Breast epithelium (tissue), 4 donors: ENCODE data around the gene HPCAL1. TPM values are rescaled to one million over a fixed set of nuclear protein-coding genes. Genes with fewer than 3 reads are reported as not detected.

Experiments
- DNase-seq, 2 donors: peaks; one replicate each; pipeline ENCODE4 v3.0.0-alpha.2; 2019; ENCODE audit warnings: low spot score in 2 of 2
- H3K27ac ChIP-seq, 2 donors: fragments of 200-600 bp; sonication (generic) in 1 of 2; one replicate each; pipeline ENCODE4 v1.5.1; 2016 to 2019; ENCODE audit warnings: mild to moderate bottlenecking in 1 of 2
- H3K27me3 ChIP-seq, 2 donors: fragments of 200-600 bp; sonication (generic) in 1 of 2; one replicate each; pipeline versions ENCODE4 v1.5.1 to v1.6.0; 2017 to 2019; ENCODE audit warnings: control low read depth in 1 of 2, mild to moderate bottlenecking in 1 of 2
- H3K36me3 ChIP-seq: fragments of 200-600 bp; one replicate; pipeline ENCODE4 v1.5.1; 2019
- H3K4me1 ChIP-seq, 2 donors: fragments of 200-600 bp; sonication (generic); one replicate each; pipeline ENCODE4 v1.5.1; 2016 to 2019; ENCODE audit warnings: control low read depth in 1 of 2
- H3K4me3 ChIP-seq, 3 donors: fragments of 200-600 bp; sonication (generic); 1 replicate in 2 of 3; 2 replicates in 1 of 3; pipeline ENCODE4 v1.5.1; 2016 to 2019; ENCODE audit warnings: mild to moderate bottlenecking in 3 of 3, moderate library complexity in 2 of 3
- H3K9me3 ChIP-seq, 2 donors: fragments of 200-600 bp; sonication (generic) in 1 of 2; one replicate each; pipeline ENCODE4 v1.5.1; 2016 to 2019; ENCODE audit warnings: control low read depth in 1 of 2
- POLR2A ChIP-seq: fragments of 450-650 bp; IDR thresholded peaks from one replicate; pipeline ENCODE4 v1.6.1; 2016; ENCODE audit warnings: antibody characterized with exemption, mild to moderate bottlenecking, moderate library complexity
- POLR2AphosphoS5 ChIP-seq, 3 donors: sonication (generic); formaldehyde crosslinking; IDR thresholded peaks; one replicate each; pipeline ENCODE4 v1.6.1; 2017; ENCODE audit warnings: antibody characterized with exemption in 3 of 3
- intact Hi-C: fragments of 100-400 bp; cut with DNase I; formaldehyde crosslinking; loops from one replicate; pipeline ENCODE4 v1.15.1; 2023; ENCODE audit warnings: low total_unique reads
- total RNA-seq, 3 donors: library from RNA; depleted of rRNA; stranded (reverse); fragments of >200 nt; gene quantifications; one replicate each; pipeline ENCODE4 v1.1.0, GENCODE V29; 2016
- TF ChIP-seq, protein P1 (sequence below), 3 donors: fragments of 450-650 bp; IDR thresholded peaks; one replicate each; pipeline ENCODE4 v1.5.1; 2016 to 2017; ENCODE audit warnings: antibody characterized with exemption in 3 of 3, mild to moderate bottlenecking in 3 of 3, moderate library complexity in 3 of 3

Gene HPCAL1
- total RNA-seq, 3 donors from 2014 or later, result 38.6 to 41.9 (median 41.6) TPM

DNA sequence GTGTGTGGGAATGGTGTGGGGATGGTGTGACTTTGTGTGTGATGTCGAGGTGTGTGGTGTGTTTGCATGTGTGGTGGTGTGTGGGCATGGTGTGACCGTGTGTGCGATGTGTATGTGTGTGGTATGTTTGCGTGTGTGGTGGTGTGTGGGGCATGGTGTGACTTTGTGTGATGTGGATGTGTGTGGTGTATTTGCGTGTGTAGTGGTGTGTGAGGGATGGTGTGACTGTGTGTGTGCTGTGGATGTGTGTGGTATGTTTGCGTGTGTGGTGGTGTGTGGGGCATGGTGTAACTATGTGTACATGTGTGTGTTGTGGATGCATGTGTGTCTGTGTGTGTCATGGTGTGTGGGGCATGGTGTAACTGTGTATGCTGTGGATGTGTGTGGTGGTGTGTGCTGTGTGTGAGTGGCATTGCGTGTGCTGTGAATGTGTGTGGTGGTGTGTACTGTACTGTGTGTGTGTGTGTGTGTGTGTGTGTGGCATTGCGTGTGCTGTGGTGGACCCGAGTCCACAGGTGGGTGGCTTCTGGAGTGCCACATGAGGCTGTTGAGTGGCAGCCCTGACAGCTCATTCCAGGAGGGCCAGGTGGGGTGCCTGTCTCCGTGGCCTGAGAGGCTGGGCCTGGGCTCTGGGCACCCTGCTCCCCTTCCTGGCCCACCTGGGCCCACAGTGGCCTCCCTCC lies 130.7 kb downstream of the HPCAL1 start:
- H3K4me3 ChIP-seq, result no peak overlapping the region
- no peaks in the 10 kb centered on the region for H3K9me3 ChIP-seq
- intact Hi-C loops, result no loop called here
- no peak overlapping the region for H3K27ac ChIP-seq
- peaks cover 0 to 4% of the 10 kb centered on the region in 2 donors for H3K4me1 ChIP-seq
- H3K27me3 ChIP-seq, result peaks cover 0 to 6% of the 10 kb centered on the region in 2 donors
- no peak for DNase-seq
- no peak for TF ChIP-seq POLR2A
- TF ChIP-seq POLR2AphosphoS5 (IDR thresholded peaks at IDR 0.05), result no peak
- TF ChIP-seq, protein P1, sequence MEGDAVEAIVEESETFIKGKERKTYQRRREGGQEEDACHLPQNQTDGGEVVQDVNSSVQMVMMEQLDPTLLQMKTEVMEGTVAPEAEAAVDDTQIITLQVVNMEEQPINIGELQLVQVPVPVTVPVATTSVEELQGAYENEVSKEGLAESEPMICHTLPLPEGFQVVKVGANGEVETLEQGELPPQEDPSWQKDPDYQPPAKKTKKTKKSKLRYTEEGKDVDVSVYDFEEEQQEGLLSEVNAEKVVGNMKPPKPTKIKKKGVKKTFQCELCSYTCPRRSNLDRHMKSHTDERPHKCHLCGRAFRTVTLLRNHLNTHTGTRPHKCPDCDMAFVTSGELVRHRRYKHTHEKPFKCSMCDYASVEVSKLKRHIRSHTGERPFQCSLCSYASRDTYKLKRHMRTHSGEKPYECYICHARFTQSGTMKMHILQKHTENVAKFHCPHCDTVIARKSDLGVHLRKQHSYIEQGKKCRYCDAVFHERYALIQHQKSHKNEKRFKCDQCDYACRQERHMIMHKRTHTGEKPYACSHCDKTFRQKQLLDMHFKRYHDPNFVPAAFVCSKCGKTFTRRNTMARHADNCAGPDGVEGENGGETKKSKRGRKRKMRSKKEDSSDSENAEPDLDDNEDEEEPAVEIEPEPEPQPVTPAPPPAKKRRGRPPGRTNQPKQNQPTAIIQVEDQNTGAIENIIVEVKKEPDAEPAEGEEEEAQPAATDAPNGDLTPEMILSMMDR (IDR thresholded peaks at IDR 0.05), result no peak
- no peaks in the 10 kb centered on the region for H3K36me3 ChIP-seq

DNA sequence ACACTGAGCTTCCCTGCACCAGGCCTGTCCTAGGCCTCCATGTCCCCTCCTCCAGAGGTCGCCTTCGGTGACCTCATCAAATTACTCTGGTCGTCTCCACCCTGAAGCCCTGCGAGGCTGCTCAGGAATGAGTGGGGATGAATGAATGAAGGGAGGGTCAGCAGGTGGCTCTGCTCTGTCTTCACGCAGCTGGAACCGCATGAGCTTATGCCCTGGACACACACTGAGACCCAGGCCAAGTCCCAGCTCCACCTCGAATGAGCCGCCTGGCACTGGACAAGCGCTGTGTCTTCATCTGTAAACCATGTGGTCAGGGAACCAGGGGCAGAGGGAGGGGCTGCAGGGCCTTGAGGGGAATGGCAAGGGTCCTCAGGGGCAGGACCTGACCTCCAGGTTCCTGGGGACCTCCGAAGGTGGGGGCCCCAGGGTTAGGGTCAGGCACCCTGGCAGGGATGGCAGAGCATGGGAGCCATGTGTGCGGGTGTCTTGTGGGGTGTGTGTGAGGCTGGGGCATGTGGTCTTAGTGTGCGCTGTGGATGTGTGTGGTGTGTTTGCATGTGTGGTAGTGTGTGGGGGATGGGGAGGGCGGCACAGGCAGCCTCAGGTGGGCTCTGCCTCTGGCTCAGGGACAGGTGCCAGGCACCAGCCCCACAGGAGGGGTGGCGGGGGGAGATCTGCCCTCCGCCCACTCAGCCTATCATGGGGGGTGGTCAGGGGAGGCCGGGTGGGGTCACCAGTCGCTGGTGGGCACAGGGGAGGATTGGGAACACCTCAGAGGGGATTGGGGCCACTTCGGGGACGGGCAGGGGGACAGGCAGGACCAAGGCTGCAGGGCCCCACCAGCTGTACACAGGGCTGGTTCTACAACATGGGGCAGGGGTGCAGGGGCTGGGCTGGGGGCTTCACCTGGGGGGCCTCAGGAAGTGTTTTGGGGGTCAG lies 131.5 kb downstream of the HPCAL1 start:
- Histone ChIP-seq H3K4me3 (no peak overlapping the region), H3K27ac (no peak overlapping the region), H3K36me3 (no peaks in the 10 kb centered on the region), H3K4me1 (peaks cover 0 to 4% of the 10 kb centered on the region in 2 donors), H3K9me3 (no peaks in the 10 kb centered on the region), H3K27me3 (peaks cover 0 to 6% of the 10 kb centered on the region in 2 donors)
- intact Hi-C loops, result no loop called here
- TF ChIP-seq POLR2AphosphoS5 (IDR thresholded peaks at IDR 0.05) (no peak), POLR2A (no peak)
- TF ChIP-seq, protein P1 (IDR thresholded peaks at IDR 0.05), result no peak
- no peak for DNase-seq

DNA sequence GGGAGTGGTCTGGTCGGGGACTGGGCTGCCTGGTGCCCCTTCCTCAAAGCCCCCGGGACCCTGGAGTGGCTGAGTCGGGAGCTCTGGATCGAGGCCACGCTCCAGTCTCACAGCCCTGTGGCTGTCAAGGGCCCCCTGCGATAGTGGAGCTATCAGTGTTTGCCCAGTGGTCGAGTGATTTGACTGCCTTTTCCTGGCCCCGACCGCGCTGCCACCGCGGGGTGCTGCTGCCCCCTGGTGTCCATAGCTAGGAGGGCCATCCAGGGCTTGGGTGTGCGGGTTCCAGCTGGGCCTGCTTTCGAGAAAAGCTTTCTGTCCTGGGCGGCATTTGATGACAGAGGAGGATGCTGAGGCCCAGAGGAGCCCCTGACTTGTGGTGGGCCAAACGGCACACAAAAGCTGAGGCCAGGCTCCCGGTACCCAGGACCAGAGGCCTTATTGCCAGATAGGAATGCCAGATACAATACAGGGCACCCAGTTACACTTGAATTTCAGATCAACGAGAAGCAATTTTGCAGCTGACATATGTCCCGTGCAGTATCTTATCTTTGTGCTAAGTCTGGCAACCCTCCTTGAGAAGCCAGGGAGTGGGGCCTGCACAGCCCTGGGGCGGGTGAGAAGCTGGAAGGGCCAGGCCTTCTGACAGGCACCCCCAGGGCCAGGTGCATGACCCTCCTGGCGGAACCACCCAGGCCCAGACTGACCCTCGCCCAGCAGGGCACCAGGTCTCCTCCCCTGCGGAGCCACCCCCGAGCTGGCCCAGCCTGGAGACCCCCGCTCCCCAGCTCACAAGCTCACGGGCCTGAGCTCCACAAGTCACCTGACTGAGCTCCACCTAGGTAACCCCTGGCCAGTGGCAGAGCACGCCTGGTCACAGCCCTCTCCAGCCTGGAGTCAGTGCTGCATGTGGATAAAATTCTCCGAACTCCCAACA lies 132.4 kb downstream of the HPCAL1 start:
- H3K27ac ChIP-seq, result no peak overlapping the region
- intact Hi-C loops, result no loop called here
- peak in 1 of 2 donors; percentile 64 for DNase-seq
- H3K9me3 ChIP-seq, result no peaks in the 10 kb centered on the region
- no peaks in the 10 kb centered on the region for H3K36me3 ChIP-seq
- TF ChIP-seq, protein P1 (IDR thresholded peaks at IDR 0.05), result peak; percentile 90 to 95 (median 92)
- no peak for TF ChIP-seq POLR2A
- peaks cover 0 to 4% of the 10 kb centered on the region in 2 donors for H3K4me1 ChIP-seq
- H3K27me3 ChIP-seq, result peaks cover 0 to 6% of the 10 kb centered on the region in 2 donors
- no peak overlapping the region for H3K4me3 ChIP-seq

DNA sequence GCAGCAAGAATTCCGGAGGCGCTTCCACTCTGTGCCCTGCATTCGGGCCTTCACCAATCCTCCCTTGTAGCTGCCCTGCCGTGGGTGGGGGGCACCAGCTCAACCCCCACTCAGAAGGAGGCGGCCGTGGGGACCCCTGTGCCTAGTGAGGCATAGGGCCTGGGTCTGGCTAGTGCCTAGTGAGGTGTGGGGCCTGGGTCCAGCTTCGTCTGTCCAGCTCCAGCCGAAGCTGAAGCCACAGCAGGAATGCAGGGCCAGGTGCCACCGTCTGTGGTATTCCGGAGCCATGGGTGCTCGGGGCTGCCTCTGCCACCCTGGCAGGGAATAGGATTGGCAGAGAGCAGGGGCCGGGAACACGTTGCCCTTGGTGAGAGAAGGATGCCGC lies 133.1 kb downstream of the HPCAL1 start:
- Histone ChIP-seq H3K36me3 (no peaks in the 10 kb centered on the region), H3K4me3 (no peak overlapping the region), H3K27me3 (peaks cover 0 to 6% of the 10 kb centered on the region in 2 donors), H3K27ac (no peak overlapping the region), H3K4me1 (peaks cover 0 to 4% of the 10 kb centered on the region in 2 donors), H3K9me3 (no peaks in the 10 kb centered on the region)
- intact Hi-C loops, result no loop called here
- no peak for DNase-seq
- no peak for TF ChIP-seq POLR2A
- no peak for TF ChIP-seq POLR2AphosphoS5 (IDR thresholded peaks at IDR 0.05)
- TF ChIP-seq, protein P1 (IDR thresholded peaks at IDR 0.05), result no peak
